WTC11 (cell line): ENCODE data around the gene SLC44A5. TPM values are rescaled to one million over a fixed set of nuclear protein-coding genes. Genes with fewer than 3 reads are reported as not detected.
"Not testable (repeated sequence)": the region's sequence is repeated elsewhere in the genome, so short reads cannot be mapped to it uniquely, and the experiment has no call there.

Source experiments
- ATAC-seq: fragments of 200-7000 bp; cut with Tn5 transposase; 2 replicates; pipeline ENCODE4 v1.10.0; 2021; ENCODE audit warnings: mild to moderate bottlenecking, moderate library complexity
- CTCF ChIA-PET: fragments of 300-600 bp; sonication (Branson Sonifier 250); formaldehyde crosslinking; loops from one replicate; lab custom pipeline; 2021; ENCODE audit warnings: antibody characterized with exemption; lab: Charles Lee
- POLR2A ChIA-PET: fragments of 350-600 bp; sonication (Branson Sonifier 250); formaldehyde crosslinking; loops from one replicate; lab custom pipeline; 2021; ENCODE audit warnings: antibody characterized with exemption; lab: Charles Lee
- DNase-seq: peaks from one replicate; pipeline ENCODE4 v3.0.0; 2021; ENCODE audit warnings: low spot score
- H3K27ac Mint-ChIP-seq: 2 replicates; pipeline ENCODE4 v1.8.0; 2021; ENCODE audit warnings: mixed read lengths
- H3K27me3 Mint-ChIP-seq: 2 replicates; pipeline ENCODE4 v1.8.0; 2021; ENCODE audit warnings: low read depth, mild to moderate bottlenecking, moderate library complexity, mixed read lengths
- H3K36me3 Mint-ChIP-seq: 2 replicates; pipeline ENCODE4 v1.8.0; 2021; ENCODE audit warnings: mixed read lengths
- H3K4me1 Mint-ChIP-seq: 2 replicates; pipeline ENCODE4 v1.8.0; 2022; ENCODE audit warnings: mixed read lengths
- H3K4me3 Mint-ChIP-seq: 2 replicates; pipeline ENCODE4 v1.8.0; 2021; ENCODE audit warnings: mild to moderate bottlenecking, moderate library complexity, mixed read lengths
- H3K9me3 Mint-ChIP-seq: 2 replicates; pipeline ENCODE4 v1.8.0; 2021; ENCODE audit warnings: mixed read lengths
- ATF6 ChIP-seq: sonication (generic); formaldehyde crosslinking; IDR thresholded peaks from 2 replicates; pipeline ENCODE4 v1.8.1; 2023; ENCODE audit warnings: mild to moderate bottlenecking, missing genetic modification reagents
- E2F1 ChIP-seq: sonication (generic); formaldehyde crosslinking; IDR thresholded peaks from 2 replicates; pipeline ENCODE4 v1.8.0; 2022; ENCODE audit warnings: mild to moderate bottlenecking, missing genetic modification reagents
- FOXK1 ChIP-seq: sonication (generic); formaldehyde crosslinking; IDR thresholded peaks from 2 replicates; pipeline ENCODE4 v1.8.0; 2022; ENCODE audit warnings: mild to moderate bottlenecking, moderate library complexity, missing genetic modification reagents
- IRF1 ChIP-seq: sonication (generic); formaldehyde crosslinking; IDR thresholded peaks from 2 replicates; pipeline ENCODE4 v1.8.0; 2023; ENCODE audit warnings: missing genetic modification reagents
- JAZF1 ChIP-seq: fragments of 250-450 bp; sonication (Bioruptor Pico); IDR thresholded peaks from 2 replicates; pipeline ENCODE4 v1.9.0; 2021; ENCODE audit warnings: moderate library complexity, mild to moderate bottlenecking, inconsistent platforms
- NFE2L1 ChIP-seq: sonication (generic); formaldehyde crosslinking; IDR thresholded peaks from 2 replicates; pipeline ENCODE4 v1.8.1; 2023; ENCODE audit warnings: missing genetic modification reagents
- PREB ChIP-seq: sonication (generic); formaldehyde crosslinking; IDR thresholded peaks from 2 replicates; pipeline ENCODE4 v1.8.1; 2022; ENCODE audit warnings: mild to moderate bottlenecking, missing genetic modification reagents, moderate library complexity, borderline replicate concordance
- USF2 ChIP-seq: sonication (generic); formaldehyde crosslinking; IDR thresholded peaks from 2 replicates; pipeline ENCODE4 v1.8.1; 2023; ENCODE audit warnings: mild to moderate bottlenecking, missing genetic modification reagents, moderate library complexity
- ZBTB21 ChIP-seq: sonication (generic); formaldehyde crosslinking; IDR thresholded peaks from 2 replicates; pipeline ENCODE4 v1.8.1; 2023; ENCODE audit warnings: mild to moderate bottlenecking, missing genetic modification reagents, borderline replicate concordance
- ZMAT4 ChIP-seq: fragments of 250-450 bp; sonication (Bioruptor Pico); IDR thresholded peaks from 2 replicates; pipeline ENCODE4 v1.9.0; 2021; ENCODE audit warnings: mild to moderate bottlenecking
- ZNF396 ChIP-seq: fragments of 250-450 bp; sonication (Bioruptor Pico); IDR thresholded peaks from 2 replicates; pipeline ENCODE4 v1.8.0; 2021; ENCODE audit warnings: mild to moderate bottlenecking, moderate library complexity, borderline replicate concordance
- ZNF671 ChIP-seq: fragments of 250-450 bp; sonication (Bioruptor Pico); IDR thresholded peaks from 2 replicates; pipeline ENCODE4 v1.8.0; 2021; ENCODE audit warnings: mild to moderate bottlenecking
- total RNA-seq: library from RNA; stranded (reverse); gene quantifications from 3 replicates; pipeline ENCODE4 v1.2.3, GENCODE V29; 2021

The SLC44A5 gene
- total RNA-seq, 1 experiment from 2014 or later: 1.8 TPM

GRCh38 chr1:75265792-75266191, 345.1 kb downstream of the SLC44A5 start (continued):
- TF ChIP-seq PREB (CRISPR knock-in tag) (no peak), JAZF1 (CRISPR knock-in tag) (no peak), ATF6 (CRISPR knock-in tag) (no peak)

- no peak for ATAC-seq
These were observed 346.8 kb downstream of the SLC44A5 start for GRCh38 chr1:75264112-75264511.

GRCh38 chr1:75263616-75264015, 347.3 kb downstream of the SLC44A5 start:
- H3K36me3 Mint-ChIP-seq, H3K4me1 Mint-ChIP-seq, ATAC-seq, CTCF ChIA-PET, H3K27ac Mint-ChIP-seq, POLR2A ChIA-PET, DNase-seq, H3K9me3 Mint-ChIP-seq, H3K27me3 Mint-ChIP-seq, H3K4me3 Mint-ChIP-seq: not testable (repeated sequence)

More at GRCh38 chr1:75264112-75264511, 346.8 kb downstream of the SLC44A5 start:
- no peak for DNase-seq
- TF ChIP-seq ZNF671 (no peak), ZMAT4 (no peak), PREB (CRISPR knock-in tag) (no peak), JAZF1 (CRISPR knock-in tag) (no peak), FOXK1 (CRISPR knock-in tag) (no peak), NFE2L1 (no peak), ZNF396 (no peak), ZBTB21 (CRISPR knock-in tag) (no peak), USF2 (CRISPR knock-in tag) (no peak), E2F1 (CRISPR knock-in tag) (no peak), IRF1 (CRISPR knock-in tag) (no peak)
- TF ChIP-seq, all 79 proteins: peak for 0
- H3K27me3 Mint-ChIP-seq: no peaks in the 10 kb centered on the region
- ChIA-PET CTCF (no interaction called here), POLR2A (interaction anchor here (0.7 kb wide), 1 partner anchor 489 kb away, joined by 3 read pairs; no protein-coding TSS in a partner anchor)
- H3K36me3 Mint-ChIP-seq: no peaks in the 10 kb centered on the region
- no peaks in the 10 kb centered on the region; the same call in 1 of the 2 replicates for H3K9me3 Mint-ChIP-seq
- H3K27ac Mint-ChIP-seq: no peak overlapping the region
- no peak overlapping the region for H3K4me3 Mint-ChIP-seq
- no peaks in the 10 kb centered on the region for H3K4me1 Mint-ChIP-seq

GRCh38 chr1:75261946-75262345, 349.0 kb downstream of the SLC44A5 start:
- DNase-seq, CTCF ChIA-PET, H3K36me3 Mint-ChIP-seq, H3K9me3 Mint-ChIP-seq, H3K4me1 Mint-ChIP-seq, H3K4me3 Mint-ChIP-seq, H3K27ac Mint-ChIP-seq, H3K27me3 Mint-ChIP-seq, ATAC-seq, POLR2A ChIA-PET: not testable (repeated sequence)
